ENCODE measurements around the gene CHMP4A.

The CHMP4A gene

GRCh38 chr14:24194873-24195185, 18.5 kb downstream of the CHMP4A start:
- no peak for FAIRE-seq

DNA sequence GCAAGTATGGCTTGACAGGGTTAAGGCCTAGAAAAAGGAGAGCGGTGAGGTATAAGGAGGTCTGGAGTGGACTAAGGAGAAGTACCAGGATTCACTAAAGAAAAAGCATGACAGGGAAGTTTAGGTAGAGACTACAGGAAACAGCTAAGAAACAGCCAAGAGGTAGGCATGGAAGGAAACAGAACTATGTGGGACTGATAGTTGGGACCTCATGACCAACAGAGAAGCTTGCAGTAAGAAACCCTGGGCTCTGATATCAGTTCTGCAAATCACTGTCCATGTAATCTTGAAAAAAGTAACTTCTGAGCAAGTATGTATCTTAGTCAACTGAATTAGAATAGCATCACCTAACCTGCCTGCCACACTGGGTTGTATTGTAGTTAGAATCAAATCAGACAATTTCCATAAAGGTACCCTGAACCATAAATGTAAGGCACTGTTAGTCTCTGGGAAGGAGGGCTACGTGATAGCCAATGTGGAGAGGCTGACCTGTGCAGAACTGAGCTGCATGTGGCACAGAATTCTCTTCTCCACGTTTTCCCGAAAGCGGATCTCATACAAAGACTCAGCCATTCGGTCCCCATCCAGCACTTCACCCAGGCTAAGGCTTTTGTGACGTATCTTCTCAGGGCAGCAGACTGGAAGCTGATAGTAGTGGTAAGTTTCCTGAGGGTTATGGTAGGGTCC, 19.0 kb downstream of the CHMP4A start:
- no peak for FAIRE-seq

DNA sequence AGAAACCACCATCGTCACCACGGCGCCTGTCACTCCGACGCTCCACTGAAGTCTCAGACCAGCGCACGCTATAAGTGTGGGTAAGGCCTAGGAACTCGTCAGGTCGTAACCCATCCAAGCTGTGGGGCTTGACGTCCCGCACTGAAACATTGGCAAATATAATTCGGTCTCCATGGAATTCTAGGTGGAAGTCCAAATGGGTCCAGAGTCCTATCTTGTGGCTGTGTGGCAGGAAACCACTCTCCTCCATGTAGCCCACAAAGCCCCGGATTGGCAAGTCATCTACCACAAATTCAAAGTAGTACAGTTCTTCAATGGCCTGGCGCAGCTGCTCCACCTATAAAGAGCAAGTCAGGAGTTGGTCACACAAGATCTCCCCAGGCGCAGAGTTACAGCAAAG, 20.4 kb downstream of the CHMP4A start:
- no peak for FAIRE-seq

- no peak for FAIRE-seq
These were observed 22.9 kb downstream of the CHMP4A start for GRCh38 chr14:24190416-24190815.

DNA sequence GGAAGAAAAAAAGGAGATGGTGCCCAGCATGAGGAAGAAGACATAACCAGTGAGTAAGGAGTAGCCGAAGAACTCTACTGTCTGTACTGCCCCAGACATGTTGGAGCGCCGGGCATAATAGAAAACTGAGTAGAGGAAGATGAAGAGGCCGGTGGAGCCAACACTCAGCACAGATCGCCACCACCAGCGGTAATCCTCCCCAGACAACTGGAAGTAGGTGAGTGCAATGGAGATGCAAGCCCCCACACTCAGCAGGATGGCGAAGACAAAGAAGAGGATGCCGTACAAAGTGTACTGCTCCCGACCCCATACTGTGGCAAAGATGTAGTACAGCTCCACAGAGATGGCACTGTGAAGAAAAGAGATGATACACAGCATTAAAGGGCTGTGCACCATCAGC, 23.8 kb downstream of the CHMP4A start:
- FAIRE-seq, result no peak

DNA sequence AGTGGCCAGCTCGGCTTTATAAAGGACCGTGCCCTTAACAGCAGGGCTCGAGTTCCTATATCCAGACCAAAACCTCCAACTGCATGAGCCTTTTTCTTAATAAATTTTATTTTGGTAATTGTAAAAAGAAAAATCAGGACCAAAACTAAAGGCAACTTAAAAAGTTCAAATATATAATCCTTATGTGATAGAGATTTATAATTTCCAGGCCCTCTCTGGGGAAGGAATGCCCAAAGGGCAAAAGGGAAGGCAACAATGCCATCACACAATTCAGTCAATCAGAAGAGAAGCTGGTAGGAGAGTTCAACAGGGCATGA, 24.3 kb downstream of the CHMP4A start:
- no peak for FAIRE-seq

DNA sequence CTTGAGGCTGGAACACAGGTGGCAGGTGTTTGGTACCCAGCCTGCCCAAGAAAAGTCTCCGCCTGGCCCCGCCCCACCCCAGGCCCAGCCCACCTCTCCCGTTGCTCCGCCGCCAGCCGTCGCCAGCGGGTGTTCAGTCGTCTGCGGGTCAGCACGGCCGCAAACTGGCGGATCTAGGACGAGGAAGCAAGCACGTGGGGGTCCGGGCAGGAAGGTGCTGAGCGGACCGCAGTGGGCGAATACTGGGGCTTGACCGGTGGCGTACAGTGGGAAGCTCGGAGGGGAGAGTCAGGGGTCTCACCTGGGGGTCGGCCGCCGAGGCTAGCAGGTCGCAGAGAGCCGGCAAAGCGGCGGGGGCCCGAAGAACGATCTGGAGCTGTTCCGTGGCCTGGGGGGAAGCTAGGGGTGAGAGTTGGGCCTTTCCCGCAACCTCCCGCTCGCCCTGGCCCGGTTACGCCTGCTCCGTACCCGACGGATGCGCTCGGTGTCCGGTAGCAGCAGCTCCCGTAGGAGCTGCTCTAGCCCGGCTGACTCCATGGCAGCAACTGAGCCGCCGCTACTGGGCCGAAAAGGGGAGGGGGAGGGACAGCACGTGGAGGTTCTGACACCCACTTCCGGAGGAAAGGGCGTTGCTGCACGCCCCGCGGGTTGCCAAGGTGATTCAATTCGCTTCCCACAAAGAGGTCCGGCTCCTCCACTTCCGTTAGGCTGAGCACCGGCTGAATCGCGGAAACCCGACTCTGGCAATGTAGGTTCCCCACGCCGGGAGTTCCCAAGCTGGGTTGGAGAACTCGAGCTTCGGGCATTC, 24.8 kb downstream of the CHMP4A start, which contains the start of gene IPO4:
Gene IPO4 (minus strand): TSS at position 566 of the 808 bp plus-strand sequence. CDS start 29 bp downstream, at position 537.
- FAIRE-seq, result no peak

GRCh38 chr14:24187539-24187915, 25.8 kb downstream of the CHMP4A start:
- FAIRE-seq, result no peak

GRCh38 chr14:24186831-24187538, 26.3 kb downstream of the CHMP4A start:
- no peak for FAIRE-seq

GRCh38 chr14:24185741-24186140, 27.5 kb downstream of the CHMP4A start:
- no peak for FAIRE-seq

GRCh38 chr14:24185026-24185425, 28.3 kb downstream of the CHMP4A start:
- FAIRE-seq, result no peak

- no peak for FAIRE-seq
These were observed 29.0 kb downstream of the CHMP4A start for GRCh38 chr14:24184104-24184970.

DNA sequence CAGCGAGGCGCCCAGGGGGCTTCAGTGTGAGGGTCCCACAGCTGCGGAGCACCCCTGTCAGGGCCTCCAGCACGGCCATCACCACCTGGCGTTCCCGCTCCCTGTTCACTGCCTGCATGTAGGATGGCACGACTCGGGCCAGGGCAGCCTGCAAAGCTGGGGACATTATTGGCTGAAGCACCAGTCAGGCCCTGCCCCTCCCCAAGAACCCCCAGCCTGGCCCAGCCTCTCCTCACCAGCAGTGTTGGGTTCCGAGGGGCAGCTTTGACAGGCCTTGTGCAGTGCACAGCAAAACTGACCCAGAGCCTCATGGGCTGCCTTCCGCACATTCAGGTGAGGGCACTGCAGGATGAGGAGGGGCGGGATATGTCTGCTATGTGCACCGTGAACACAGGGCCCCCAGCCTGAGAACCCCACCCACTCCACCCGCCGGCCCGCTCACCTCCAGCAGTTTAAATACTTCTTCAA, 30.2 kb downstream of the CHMP4A start:
- no peak for FAIRE-seq

DNA sequence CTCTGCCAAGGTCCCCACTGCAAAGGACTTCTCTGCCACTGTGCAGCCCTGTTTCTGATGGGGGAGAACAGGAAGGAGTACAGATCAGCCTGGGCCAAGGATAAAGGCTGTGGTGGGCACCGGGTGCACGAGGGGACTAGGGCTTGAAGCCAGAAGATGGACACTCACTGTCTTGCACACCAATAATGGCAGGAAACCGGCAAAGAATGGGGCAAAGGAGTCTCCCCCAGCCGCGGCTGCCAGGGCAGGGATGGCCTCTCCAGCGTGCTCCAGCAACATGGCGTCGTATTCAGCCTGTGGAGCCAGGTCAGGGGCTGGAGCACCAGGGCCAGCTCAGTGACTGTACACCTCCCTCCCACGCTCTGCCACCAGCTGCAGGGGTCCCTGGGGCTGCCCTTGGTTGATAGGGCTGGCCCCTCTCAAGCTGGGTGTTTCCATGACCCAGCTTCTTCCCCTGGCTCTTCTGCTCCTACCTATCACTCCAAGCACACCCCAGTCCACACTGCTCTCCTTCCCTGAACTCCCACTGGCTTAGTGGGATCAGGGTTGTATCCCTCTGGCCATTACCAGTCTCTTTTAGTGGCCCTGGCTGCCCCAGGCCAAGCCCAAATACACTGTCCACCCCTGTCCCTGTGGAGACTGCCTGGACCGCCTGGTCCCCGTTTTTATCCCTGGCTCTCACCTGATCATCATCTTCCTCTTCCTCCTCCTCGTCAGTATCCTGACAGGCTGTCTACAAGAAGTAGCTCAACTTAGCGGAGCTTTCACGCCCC, 31.0 kb downstream of the CHMP4A start:
- FAIRE-seq, result no peak

- FAIRE-seq, result no peak
These were observed 31.8 kb downstream of the CHMP4A start for GRCh38 chr14:24181371-24182077.

GRCh38 chr14:24179961-24180796, 33.1 kb downstream of the CHMP4A start:
- FAIRE-seq, result peak; percentile 98

DNA sequence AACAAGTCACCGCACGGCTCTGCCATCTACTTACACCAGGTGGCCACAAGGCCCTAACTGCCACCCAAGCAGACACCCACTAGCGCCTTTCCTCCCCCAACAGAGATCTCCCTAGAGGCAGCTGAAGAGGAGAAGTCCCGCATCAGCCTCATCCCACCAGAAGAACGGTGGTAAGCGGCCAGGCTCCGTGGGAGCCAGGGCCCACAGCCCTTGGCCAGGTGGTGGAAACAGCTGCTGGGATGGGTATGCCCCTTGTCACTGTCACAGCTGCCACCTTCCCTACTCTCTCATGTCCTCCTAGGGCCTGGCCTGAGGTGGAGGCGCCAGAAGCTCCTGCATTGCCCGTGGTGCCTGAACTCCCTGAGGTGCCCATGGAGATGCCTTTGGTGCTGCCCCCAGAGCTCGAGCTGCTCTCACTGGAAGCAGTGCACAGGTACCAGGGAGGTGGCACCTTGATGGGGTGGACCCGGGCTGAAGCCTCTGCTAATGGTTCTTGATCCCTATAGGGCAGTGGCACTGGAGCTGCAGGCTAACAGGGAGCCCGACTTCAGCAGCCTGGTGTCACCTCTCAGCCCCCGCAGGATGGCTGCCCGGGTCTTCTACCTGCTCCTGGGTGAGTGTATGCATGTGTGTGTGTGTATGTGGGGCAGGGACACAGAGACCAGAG, 33.9 kb downstream of the CHMP4A start:
- no peak for FAIRE-seq

DNA sequence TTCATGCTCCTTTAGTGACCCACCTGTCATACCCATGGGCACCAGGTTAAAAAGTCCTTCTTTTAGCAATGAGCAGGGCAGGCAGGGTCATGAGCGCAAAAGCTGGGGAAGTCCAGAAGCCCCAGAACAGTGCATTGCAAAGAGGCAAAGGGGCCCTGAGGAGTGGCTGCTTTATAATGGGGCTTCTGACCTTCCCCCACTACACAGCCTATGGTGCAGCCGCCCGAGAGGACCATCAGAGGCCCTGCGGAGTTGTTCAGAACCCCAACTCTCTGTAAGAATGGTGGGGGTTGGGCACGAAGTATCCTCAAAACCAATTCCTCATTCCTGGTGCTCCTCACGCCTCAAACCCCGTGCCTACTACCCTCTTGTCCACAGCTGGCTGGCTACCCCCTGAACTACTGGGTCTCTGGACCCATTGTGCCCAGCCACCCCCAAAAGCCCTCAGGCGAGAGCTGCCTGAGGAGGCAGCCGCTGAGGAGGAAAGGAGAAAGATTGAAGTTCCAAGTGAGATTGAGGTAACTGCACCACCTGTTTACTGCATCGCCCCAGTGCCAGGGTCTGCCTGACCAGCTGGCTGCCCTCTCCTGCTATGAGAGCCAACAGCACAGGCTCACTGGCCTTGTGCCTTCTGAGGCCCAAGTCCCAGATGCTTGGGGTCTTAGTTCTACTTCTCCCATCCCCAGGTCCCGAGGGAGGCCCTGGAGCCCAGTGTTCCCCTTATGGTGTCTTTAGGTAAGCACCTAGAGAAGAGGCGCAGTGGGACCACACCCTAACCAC, 34.7 kb downstream of the CHMP4A start:
- FAIRE-seq, result no peak

- FAIRE-seq, result no peak
These were observed 35.4 kb downstream of the CHMP4A start for GRCh38 chr14:24177891-24178290.
